ENCODE measurements around the gene ZNF205. TPM values are rescaled to one million over a fixed set of nuclear protein-coding genes. Genes with fewer than 3 reads are reported as not detected.

The ZNF205 gene
- total RNA-seq, 1 donor from 2014 or later = 21.1 TPM

- peaks cover 27% of the 10 kb centered on the region for H3K4me1 Mint-ChIP-seq
Measured at GRCh38 chr16:3112881-3113574, 642 bp downstream of the ZNF205 start.

DNA sequence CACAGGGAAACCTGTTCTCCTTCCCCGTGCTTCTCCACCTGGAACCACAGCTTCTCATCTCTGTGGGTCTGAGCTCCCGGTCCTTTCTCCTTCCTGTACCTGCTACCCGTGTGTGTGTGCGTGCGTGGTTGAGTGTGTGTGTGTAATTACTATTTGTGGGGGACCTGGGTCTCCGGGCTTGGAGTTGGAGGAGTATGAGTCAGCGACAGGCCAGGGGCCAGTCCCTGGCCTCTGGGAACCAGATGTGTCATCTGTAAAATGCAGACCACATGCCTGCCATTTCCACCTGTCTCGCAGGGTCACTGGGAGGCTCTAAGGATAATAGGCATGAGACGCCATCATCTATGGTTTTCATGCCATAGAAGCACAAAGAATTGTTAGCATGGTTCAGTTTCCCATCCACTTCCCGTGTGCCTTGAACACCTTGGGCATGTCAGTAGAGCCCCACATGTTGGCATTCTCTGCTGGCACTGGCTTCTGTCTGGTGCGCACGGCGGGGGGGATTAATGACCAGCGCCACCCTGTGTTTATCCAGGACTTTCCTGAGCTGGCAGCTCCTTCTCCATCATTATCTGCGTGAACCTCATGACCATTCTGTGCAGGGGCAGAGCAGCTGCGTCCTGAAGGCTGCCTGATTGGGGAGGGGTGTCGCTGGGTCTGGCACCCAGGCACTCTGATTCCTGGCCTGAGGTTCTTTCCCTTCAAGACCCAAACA lies 1.5 kb downstream of the ZNF205 start:
- TF ChIP-seq, protein P1, sequence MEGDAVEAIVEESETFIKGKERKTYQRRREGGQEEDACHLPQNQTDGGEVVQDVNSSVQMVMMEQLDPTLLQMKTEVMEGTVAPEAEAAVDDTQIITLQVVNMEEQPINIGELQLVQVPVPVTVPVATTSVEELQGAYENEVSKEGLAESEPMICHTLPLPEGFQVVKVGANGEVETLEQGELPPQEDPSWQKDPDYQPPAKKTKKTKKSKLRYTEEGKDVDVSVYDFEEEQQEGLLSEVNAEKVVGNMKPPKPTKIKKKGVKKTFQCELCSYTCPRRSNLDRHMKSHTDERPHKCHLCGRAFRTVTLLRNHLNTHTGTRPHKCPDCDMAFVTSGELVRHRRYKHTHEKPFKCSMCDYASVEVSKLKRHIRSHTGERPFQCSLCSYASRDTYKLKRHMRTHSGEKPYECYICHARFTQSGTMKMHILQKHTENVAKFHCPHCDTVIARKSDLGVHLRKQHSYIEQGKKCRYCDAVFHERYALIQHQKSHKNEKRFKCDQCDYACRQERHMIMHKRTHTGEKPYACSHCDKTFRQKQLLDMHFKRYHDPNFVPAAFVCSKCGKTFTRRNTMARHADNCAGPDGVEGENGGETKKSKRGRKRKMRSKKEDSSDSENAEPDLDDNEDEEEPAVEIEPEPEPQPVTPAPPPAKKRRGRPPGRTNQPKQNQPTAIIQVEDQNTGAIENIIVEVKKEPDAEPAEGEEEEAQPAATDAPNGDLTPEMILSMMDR (conservative IDR thresholded peaks at IDR 0.05) = no peak
- Mint-ChIP-seq H3K4me3 (peak overlapping the region; percentile 82), H3K4me1 (peaks cover 27% of the 10 kb centered on the region), H3K27me3 (ENCODE audit: low read depth) (no peaks in the 10 kb centered on the region), H3K27ac (ENCODE audit: unreplicated experiment) (no peak overlapping the region), H3K9me3 (no peaks in the 10 kb centered on the region), H3K36me3 (ENCODE audit: low read depth) (no peaks in the 10 kb centered on the region)
- DNase-seq (ENCODE audit: low read depth, low spot score) = no peak

More at GRCh38 chr16:3112881-3113574, 642 bp downstream of the ZNF205 start:
- DNase-seq (ENCODE audit: low read depth, low spot score) = no peak
- Mint-ChIP-seq H3K36me3 (ENCODE audit: low read depth) (no peaks in the 10 kb centered on the region), H3K27ac (ENCODE audit: unreplicated experiment) (peak overlapping the region; percentile 54), H3K27me3 (ENCODE audit: low read depth) (no peaks in the 10 kb centered on the region), H3K4me3 (peak overlapping the region; percentile 82), H3K9me3 (no peaks in the 10 kb centered on the region)
- TF ChIP-seq, protein P1 (conservative IDR thresholded peaks at IDR 0.05) = no peak

- no peak for DNase-seq (ENCODE audit: low read depth, low spot score)
- peaks cover 27% of the 10 kb centered on the region for H3K4me1 Mint-ChIP-seq
- peak overlapping the region; percentile 35 for H3K27ac Mint-ChIP-seq (ENCODE audit: unreplicated experiment)
- no peaks in the 10 kb centered on the region for H3K27me3 Mint-ChIP-seq (ENCODE audit: low read depth)
- peak overlapping the region; percentile 75 for H3K4me3 Mint-ChIP-seq
- no peaks in the 10 kb centered on the region for H3K36me3 Mint-ChIP-seq (ENCODE audit: low read depth)
- TF ChIP-seq, protein P1 (conservative IDR thresholded peaks at IDR 0.05) = no peak
- no peaks in the 10 kb centered on the region for H3K9me3 Mint-ChIP-seq
Measured at GRCh38 chr16:3115003-3115402, 2.6 kb downstream of the ZNF205 start.

GRCh38 chr16:3115561-3115960 lies 3.2 kb downstream of the ZNF205 start:
- peak overlapping the region; percentile 75 for H3K4me3 Mint-ChIP-seq
- no peak for DNase-seq (ENCODE audit: low read depth, low spot score)
- H3K27ac Mint-ChIP-seq (ENCODE audit: unreplicated experiment) = no peak overlapping the region
- H3K4me1 Mint-ChIP-seq = peaks cover 27% of the 10 kb centered on the region
- no peaks in the 10 kb centered on the region for H3K9me3 Mint-ChIP-seq
- no peaks in the 10 kb centered on the region for H3K27me3 Mint-ChIP-seq (ENCODE audit: low read depth)
- no peaks in the 10 kb centered on the region for H3K36me3 Mint-ChIP-seq (ENCODE audit: low read depth)
- TF ChIP-seq, protein P1 (conservative IDR thresholded peaks at IDR 0.05) = no peak

- H3K36me3 Mint-ChIP-seq (ENCODE audit: low read depth) = no peaks in the 10 kb centered on the region
- H3K27ac Mint-ChIP-seq (ENCODE audit: unreplicated experiment) = no peak overlapping the region
Measured at GRCh38 chr16:3118204-3118790, 5.9 kb downstream of the ZNF205 start.

More at GRCh38 chr16:3118204-3118790, 5.9 kb downstream of the ZNF205 start:
- H3K9me3 Mint-ChIP-seq = no peaks in the 10 kb centered on the region
- H3K27me3 Mint-ChIP-seq (ENCODE audit: low read depth) = no peaks in the 10 kb centered on the region
- no peak for DNase-seq (ENCODE audit: low read depth, low spot score)
- TF ChIP-seq, protein P1 (conservative IDR thresholded peaks at IDR 0.05) = no peak
- peaks cover 21% of the 10 kb centered on the region for H3K4me1 Mint-ChIP-seq
- H3K4me3 Mint-ChIP-seq = no peak overlapping the region

All from neural crest cell (in vitro differentiated cells).